Measurements from ENCODE around the gene MSH4. TPM values are rescaled to one million over a fixed set of nuclear protein-coding genes. Genes with fewer than 3 reads are reported as not detected.
A peak's percentile ranks its signal among the peaks of the same experiment; 100 is the strongest.
"Not testable (repeated sequence)": the region's sequence is repeated elsewhere in the genome, so short reads cannot be mapped to it uniquely, and the experiment has no call there.

The MSH4 gene
- total RNA-seq (ENCODE audit: low replicate concordance) = 0.09 TPM in 1 of 2 replicates, not detected in the other

- no peaks in the 10 kb centered on the region for H3K27me3 ChIP-seq
- Mint-ChIP-seq H3K4me3 (no peak within 1 kb of the TSS), H3K4me1 (no peaks in the 10 kb centered on the region), H3K36me3 (peaks cover 14% of the 10 kb centered on the region), H3K27me3 (ENCODE audit: insufficient read depth, low read depth) (no peaks in the 10 kb centered on the region), H3K9me3 (no peaks in the 10 kb centered on the region), H3K27ac (no peak within 1 kb of the TSS)
- H3K9ac ChIP-seq = no peak within 1 kb of the TSS
- H4K20me1 ChIP-seq (ENCODE audit: low read depth) = peaks cover 24% of the 10 kb centered on the region
- H3K9me3 ChIP-seq (ENCODE audit: low read depth) = no peaks in the 10 kb centered on the region
- peaks cover 4% of the 10 kb centered on the region for H3K4me1 ChIP-seq
- TF ChIP-seq CTCF (IDR thresholded peaks at IDR 0.05) = no peak
- TF ChIP-seq EZH2 (IDR thresholded peaks at IDR 0.05) = no peak
- no peak for TF ChIP-seq EZH2phosphoT487 (IDR thresholded peaks at IDR 0.05)
- peaks cover 22% of the 10 kb centered on the region for H3K79me2 ChIP-seq (ENCODE audit: low read depth)
- DNase-seq (ENCODE audit: low spot score) = no peak
- H3K36me3 ChIP-seq = peaks cover 27% of the 10 kb centered on the region
- peak within 1 kb of the TSS; percentile 29 for H3K27ac ChIP-seq
- no peak within 1 kb of the TSS for H2AFZ ChIP-seq (replicated peaks)
- H3K4me3 ChIP-seq = no peak within 1 kb of the TSS
- H3K4me2 ChIP-seq = no peak within 1 kb of the TSS
- peaks cover 54% of the 10 kb centered on the region for H3F3A ChIP-seq (ENCODE audit: low read depth)
Measured at GRCh38 chr1:75796376-75797272, at the start of gene MSH4. MSH4 (plus strand) TSS chr1:75796882; CDS start chr1:75796986, 104 bp downstream.

- H3K27ac Mint-ChIP-seq; H2AFZ ChIP-seq (replicated peaks); H3K4me3 ChIP-seq; H4K20me1 ChIP-seq (ENCODE audit: low read depth); H3K4me2 ChIP-seq; H3K79me2 ChIP-seq (ENCODE audit: low read depth); H3K27me3 Mint-ChIP-seq (ENCODE audit: insufficient read depth, low read depth); H3F3A ChIP-seq (ENCODE audit: low read depth); H3K9me3 ChIP-seq (ENCODE audit: low read depth); H3K4me1 Mint-ChIP-seq; DNase-seq (ENCODE audit: low spot score); H3K4me1 ChIP-seq; H3K9ac ChIP-seq; H3K27ac ChIP-seq; H3K4me3 Mint-ChIP-seq; H3K27me3 ChIP-seq: not testable (repeated sequence)
- peaks cover 19% of the 10 kb centered on the region for H3K36me3 ChIP-seq
- Mint-ChIP-seq H3K36me3 (peaks cover 59% of the 10 kb centered on the region), H3K9me3 (peaks cover 29% of the 10 kb centered on the region)
Measured at GRCh38 chr1:75757210-75757609, 39.5 kb upstream of the MSH4 start.

GRCh38 chr1:75758543-75758942 is 38.1 kb upstream of the MSH4 start:
- H3K4me3 Mint-ChIP-seq; H3K27ac ChIP-seq; H3K79me2 ChIP-seq (ENCODE audit: low read depth); H3K9ac ChIP-seq; H3K27ac Mint-ChIP-seq; H3K4me2 ChIP-seq; H3K4me1 ChIP-seq; H3K4me1 Mint-ChIP-seq; H4K20me1 ChIP-seq (ENCODE audit: low read depth); H2AFZ ChIP-seq (replicated peaks); H3K9me3 ChIP-seq (ENCODE audit: low read depth); H3F3A ChIP-seq (ENCODE audit: low read depth); H3K4me3 ChIP-seq; H3K27me3 ChIP-seq; DNase-seq (ENCODE audit: low spot score); H3K27me3 Mint-ChIP-seq (ENCODE audit: insufficient read depth, low read depth): not testable (repeated sequence)
- peaks cover 15% of the 10 kb centered on the region for H3K36me3 ChIP-seq
- peaks cover 48% of the 10 kb centered on the region for H3K36me3 Mint-ChIP-seq
- H3K9me3 Mint-ChIP-seq = peaks cover 29% of the 10 kb centered on the region

GRCh38 chr1:75764057-75764655 is 32.5 kb upstream of the MSH4 start:
- TF ChIP-seq EZH2 (IDR thresholded peaks at IDR 0.05) = no peak
- no peak for DNase-seq (ENCODE audit: low spot score)
- Mint-ChIP-seq H3K27me3 (ENCODE audit: insufficient read depth, low read depth) (no peaks in the 10 kb centered on the region), H3K4me1 (no peaks in the 10 kb centered on the region), H3K27ac (no peak overlapping the region), H3K4me3 (no peak overlapping the region), H3K36me3 (peaks cover 9% of the 10 kb centered on the region), H3K9me3 (no peaks in the 10 kb centered on the region)
- no peaks in the 10 kb centered on the region for H3K27me3 ChIP-seq
- H3K4me2 ChIP-seq = no peak overlapping the region
- H3F3A ChIP-seq (ENCODE audit: low read depth) = no peaks in the 10 kb centered on the region
- H3K9me3 ChIP-seq (ENCODE audit: low read depth) = no peaks in the 10 kb centered on the region
- no peaks in the 10 kb centered on the region for H3K79me2 ChIP-seq (ENCODE audit: low read depth)
- H3K4me3 ChIP-seq = no peak overlapping the region
- H3K36me3 ChIP-seq = peaks cover 15% of the 10 kb centered on the region
- no peaks in the 10 kb centered on the region for H3K4me1 ChIP-seq
- H2AFZ ChIP-seq (replicated peaks) = no peak overlapping the region
- no peaks in the 10 kb centered on the region for H4K20me1 ChIP-seq (ENCODE audit: low read depth)
- no peak overlapping the region for H3K9ac ChIP-seq
- H3K27ac ChIP-seq = no peak overlapping the region
